HEK293 (cell line): Measurements from ENCODE around the gene SDS.

Experiments
- CTCF ChIP-seq: fragments of 450-650 bp; formaldehyde crosslinking; IDR thresholded peaks from 2 replicates; pipeline ENCODE4 v1.5.1; 2016; ENCODE audit warnings: missing biosample characterization, missing genetic modification characterization
- ZBTB8A ChIP-seq: fragments of 450-650 bp; formaldehyde crosslinking; IDR thresholded peaks from 2 replicates; pipeline ENCODE4 v1.5.1; 2016; ENCODE audit warnings: missing biosample characterization, missing genetic modification characterization
- ZIC2 ChIP-seq: fragments of 450-650 bp; formaldehyde crosslinking; IDR thresholded peaks from 2 replicates; pipeline ENCODE4 v1.5.1; 2016; ENCODE audit warnings: missing biosample characterization, missing genetic modification characterization
- ZNF155 ChIP-seq: fragments of 450-650 bp; formaldehyde crosslinking; IDR thresholded peaks from 2 replicates; pipeline ENCODE4 v1.5.1; 2016; ENCODE audit warnings: missing biosample characterization, missing genetic modification characterization
- ZNF366 ChIP-seq: fragments of 450-650 bp; formaldehyde crosslinking; conservative IDR thresholded peaks from 2 replicates; pipeline ENCODE4 v1.5.1; 2016; ENCODE audit warnings: missing biosample characterization, missing genetic modification characterization
- ZNF473 ChIP-seq: fragments of 450-650 bp; formaldehyde crosslinking; IDR thresholded peaks from 2 replicates; pipeline ENCODE4 v1.5.1; 2017; ENCODE audit warnings: missing biosample characterization, missing genetic modification characterization
- ZNF549 ChIP-seq: fragments of 450-650 bp; IDR thresholded peaks from 2 replicates; pipeline ENCODE4 v1.5.1; 2018; ENCODE audit warnings: missing biosample characterization, missing genetic modification characterization, mild to moderate bottlenecking, inconsistent platforms, moderate library complexity
- ZNF768 ChIP-seq: fragments of 450-650 bp; formaldehyde crosslinking; IDR thresholded peaks from 2 replicates; pipeline ENCODE4 v1.5.1; 2018; ENCODE audit warnings: missing biosample characterization, mild to moderate bottlenecking, missing genetic modification characterization
- ZNF792 ChIP-seq: fragments of 450-650 bp; formaldehyde crosslinking; IDR thresholded peaks from 2 replicates; pipeline ENCODE4 v1.5.1; 2016; ENCODE audit warnings: missing biosample characterization, missing genetic modification characterization
- TF ChIP-seq, protein P1 (sequence below): fragments of 450-650 bp; formaldehyde crosslinking; IDR thresholded peaks from 2 replicates; pipeline ENCODE4 v1.5.1; 2016; ENCODE audit warnings: missing biosample characterization, missing genetic modification characterization
- TF ChIP-seq, protein P2 (sequence below): fragments of 450-650 bp; formaldehyde crosslinking; IDR thresholded peaks from 2 replicates; pipeline ENCODE4 v1.5.1; 2016; ENCODE audit warnings: missing biosample characterization, missing genetic modification characterization

GRCh38 chr12:113345318-113345717, 58.4 kb downstream of the SDS start:
- TF ChIP-seq ZNF768 (tag by site-specific recombination) (no peak), ZNF792 (tag by site-specific recombination) (no peak), ZNF549 (no peak), CTCF (tag by site-specific recombination) (no peak), ZNF366 (no peak), ZBTB8A (no peak), ZNF473 (no peak), ZIC2 (tag by site-specific recombination) (no peak), ZNF155 (tag by site-specific recombination) (no peak)
- TF ChIP-seq, protein P1, sequence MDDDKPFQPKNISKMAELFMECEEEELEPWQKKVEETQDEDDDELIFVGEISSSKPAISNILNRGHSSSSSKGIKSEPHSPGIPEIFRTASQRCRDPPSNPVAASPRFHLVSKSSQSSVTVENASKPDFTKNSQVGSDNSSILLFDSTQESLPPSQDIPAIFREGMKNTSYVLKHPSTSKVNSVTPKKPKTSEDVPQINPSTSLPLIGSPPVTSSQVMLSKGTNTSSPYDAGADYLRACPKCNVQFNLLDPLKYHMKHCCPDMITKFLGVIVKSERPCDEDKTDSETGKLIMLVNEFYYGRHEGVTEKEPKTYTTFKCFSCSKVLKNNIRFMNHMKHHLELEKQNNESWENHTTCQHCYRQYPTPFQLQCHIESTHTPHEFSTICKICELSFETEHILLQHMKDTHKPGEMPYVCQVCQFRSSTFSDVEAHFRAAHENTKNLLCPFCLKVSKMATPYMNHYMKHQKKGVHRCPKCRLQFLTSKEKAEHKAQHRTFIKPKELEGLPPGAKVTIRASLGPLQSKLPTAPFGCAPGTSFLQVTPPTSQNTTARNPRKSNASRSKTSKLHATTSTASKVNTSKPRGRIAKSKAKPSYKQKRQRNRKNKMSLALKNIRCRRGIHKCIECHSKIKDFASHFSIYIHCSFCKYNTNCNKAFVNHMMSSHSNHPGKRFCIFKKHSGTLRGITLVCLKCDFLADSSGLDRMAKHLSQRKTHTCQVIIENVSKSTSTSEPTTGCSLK (tag by site-specific recombination) = no peak
- TF ChIP-seq, protein P2, sequence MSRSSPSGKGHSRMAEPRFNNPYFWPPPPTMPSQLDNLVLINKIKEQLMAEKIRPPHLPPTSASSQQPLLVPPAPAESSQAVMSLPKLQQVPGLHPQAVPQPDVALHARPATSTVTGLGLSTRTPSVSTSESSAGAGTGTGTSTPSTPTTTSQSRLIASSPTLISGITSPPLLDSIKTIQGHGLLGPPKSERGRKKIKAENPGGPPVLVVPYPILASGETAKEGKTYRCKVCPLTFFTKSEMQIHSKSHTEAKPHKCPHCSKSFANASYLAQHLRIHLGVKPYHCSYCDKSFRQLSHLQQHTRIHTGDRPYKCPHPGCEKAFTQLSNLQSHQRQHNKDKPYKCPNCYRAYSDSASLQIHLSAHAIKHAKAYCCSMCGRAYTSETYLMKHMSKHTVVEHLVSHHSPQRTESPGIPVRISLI (tag by site-specific recombination) = no peak
